Measurements from ENCODE around the gene LRRC75A. TPM values are rescaled to one million over a fixed set of nuclear protein-coding genes. Genes with fewer than 3 reads are reported as not detected.

Gene LRRC75A
- total and polyA plus RNA-seq, 2 of the 13 experiments (the other 11 are each of a cell fraction or from before 2014, with no cell fraction given): 0.03 TPM; not detected in 1

- intact Hi-C loops (cut with micrococcal nuclease; ENCODE audit: unreplicated experiment) (no loop called here), in situ Hi-C loops (cut with HindIII; ENCODE audit: extremely low pct_ligation_motif_present, low pct_unique_long_range_greater_than_20kb) (no loop called here)
- no peak for TF ChIP-seq ZNF615 (CRISPR knock-in tag; IDR thresholded peaks at IDR 0.05; ENCODE audit: borderline replicate concordance)
- TF ChIP-seq LCORL (IDR thresholded peaks at IDR 0.05): peak; percentile 32; the same call in 1 of the 2 replicates
- no peak for TF ChIP-seq LCORL (CRISPR knock-in tag; IDR thresholded peaks at IDR 0.05)
- no peak for TF ChIP-seq KLF12 (CRISPR knock-in tag; IDR thresholded peaks at IDR 0.05; ENCODE audit: borderline replicate concordance)
- no peak overlapping the region for H3K9ac ChIP-seq (ENCODE audit: insufficient read depth, low read depth, low read length)
- no peak for ATAC-seq
- CTCF ChIA-PET (ENCODE audit: low intra/inter-chr PET ratio, low total read pairs): no interaction called here
- H3K4me3 ChIP-seq (replicated peaks in 1 of 3; ENCODE audit: insufficient read depth in 1 of 3, low read depth in 2 of 3, low read length in 3 of 3): no peak overlapping the region
- no peaks in the 10 kb centered on the region for H4K20me1 ChIP-seq (ENCODE audit: insufficient read depth, low read length)
- H3K36me3 ChIP-seq (replicated peaks in 1 of 2; ENCODE audit: control insufficient read depth in 1 of 2, insufficient read depth in 2 of 2, low read length in 2 of 2): no peaks in the 10 kb centered on the region
- no peak for FAIRE-seq
- no peaks in the 10 kb centered on the region for H3K79me2 ChIP-seq (ENCODE audit: insufficient read depth, low read length)
- POLR2A ChIA-PET: interaction anchor here (1.5 kb wide), 1 partner anchor 19 kb away, joined by 3 read pairs; no protein-coding TSS in a partner anchor
- H2AFZ ChIP-seq (ENCODE audit: low read length): no peak overlapping the region
- 77% methylated on average over 4 of the region's 5 CpGs for WGBS (ENCODE audit: low lambda C conversion rate)
- H3K4me2 ChIP-seq (ENCODE audit: low read depth, low read length): no peak overlapping the region
- no peaks in the 10 kb centered on the region for H3K9me3 ChIP-seq (ENCODE audit: low read length)
- no peaks in the 10 kb centered on the region for H3K27me3 ChIP-seq (ENCODE audit: control insufficient read depth in 1 of 2, insufficient read depth in 2 of 2, low read length in 2 of 2)
- H3K4me1 ChIP-seq (ENCODE audit: insufficient read depth, low read length): peaks cover 43% of the 10 kb centered on the region
- no peak overlapping the region for H3K27ac ChIP-seq (ENCODE audit: extremely low read length, insufficient read depth, low read length)
- BruUV-seq (replicated peaks): no TSS peak
- DNase-seq (ENCODE audit: low spot score): no peak
Observed at GRCh38 chr17:16433514-16433913, 58.5 kb downstream of the LRRC75A start.

GRCh38 chr17:16432017-16432416 lies 60.0 kb downstream of the LRRC75A start:
- ATAC-seq (no peak), FAIRE-seq (no peak), DNase-seq (ENCODE audit: low spot score) (no peak)
- H3K36me3 ChIP-seq (replicated peaks in 1 of 2; ENCODE audit: control insufficient read depth in 1 of 2, insufficient read depth in 2 of 2, low read length in 2 of 2): no peaks in the 10 kb centered on the region
- H3K27me3 ChIP-seq (ENCODE audit: control insufficient read depth in 1 of 2, insufficient read depth in 2 of 2, low read length in 2 of 2): no peaks in the 10 kb centered on the region
- 0 out of 2 replicates have a peak, but pooled peaks have one; percentile 45 for TF ChIP-seq FOXO4 (CRISPR knock-in tag; conservative IDR thresholded peaks at IDR 0.05)
- TF ChIP-seq ZNF441 (CRISPR knock-in tag; IDR thresholded peaks at IDR 0.05; ENCODE audit: borderline replicate concordance): no peak
- no peak for TF ChIP-seq NR2F2 (IDR thresholded peaks at IDR 0.05; ENCODE audit: borderline replicate concordance, low read depth)
- no peaks in the 10 kb centered on the region for H4K20me1 ChIP-seq (ENCODE audit: insufficient read depth, low read length)
- H3K9me3 ChIP-seq (ENCODE audit: low read length): no peaks in the 10 kb centered on the region
- H3K4me3 ChIP-seq (replicated peaks in 1 of 3; ENCODE audit: insufficient read depth in 1 of 3, low read depth in 2 of 3, low read length in 3 of 3): no peak overlapping the region
- no peak overlapping the region for H2AFZ ChIP-seq (ENCODE audit: low read length)
- no peak overlapping the region for H3K9ac ChIP-seq (ENCODE audit: insufficient read depth, low read depth, low read length)
- no TSS peak for BruUV-seq (replicated peaks)
- WGBS (ENCODE audit: low lambda C conversion rate): 96% methylated on average over 4 of the region's 15 CpGs
- no peak overlapping the region for H3K27ac ChIP-seq (ENCODE audit: extremely low read length, insufficient read depth, low read length)
- ChIA-PET CTCF (ENCODE audit: low intra/inter-chr PET ratio, low total read pairs) (no interaction called here), POLR2A (interaction anchor here (0.9 kb wide), 1 partner anchor 13 kb away, joined by 4 read pairs; no protein-coding TSS in a partner anchor)
- in situ Hi-C loops (cut with HindIII; ENCODE audit: extremely low pct_ligation_motif_present, low pct_unique_long_range_greater_than_20kb) (no loop called here), intact Hi-C loops (cut with micrococcal nuclease; ENCODE audit: unreplicated experiment) (no loop called here)
- H3K4me1 ChIP-seq (ENCODE audit: insufficient read depth, low read length): peaks cover 41% of the 10 kb centered on the region
- no peak overlapping the region for H3K4me2 ChIP-seq (ENCODE audit: low read depth, low read length)
- H3K79me2 ChIP-seq (ENCODE audit: insufficient read depth, low read length): no peaks in the 10 kb centered on the region
